Transverse colon (tissue), 4 donors: Measurements from ENCODE around the gene TBC1D10B.

Experiments used
- CTCF ChIP-seq, 5 experiments: fragments of 200-600 bp in 3 of 5; fragments of 450-650 bp in 2 of 5; sonication (generic) in 3 of 5; IDR thresholded peaks; 1 replicate in 2 of 5; 2 replicates in 3 of 5; pipeline ENCODE4 v1.5.1; 2016 to 2017; ENCODE audit warnings: antibody characterized with exemption in 5 of 5, inconsistent platforms in 3 of 5, mild to moderate bottlenecking in 2 of 5, moderate library complexity in 1 of 5
- EP300 ChIP-seq: sonication (generic); formaldehyde crosslinking; IDR thresholded peaks from one replicate; pipeline ENCODE4 v1.6.1; 2017; ENCODE audit warnings: antibody characterized with exemption, low read depth
- POLR2A ChIP-seq: fragments of 450-650 bp; IDR thresholded peaks from one replicate; pipeline ENCODE4 v1.6.1; 2016; ENCODE audit warnings: antibody characterized with exemption, mild to moderate bottlenecking, moderate library complexity
- POLR2AphosphoS5 ChIP-seq, 3 donors: sonication (generic); formaldehyde crosslinking; IDR thresholded peaks; one replicate each; pipeline ENCODE4 v1.6.1; 2016; ENCODE audit warnings: antibody characterized with exemption in 3 of 3

GRCh38 chr16:30406795-30407101 lies 36.5 kb upstream of the TBC1D10B start:
- TF ChIP-seq CTCF (IDR thresholded peaks at IDR 0.05), result no peak
- no peak for TF ChIP-seq POLR2A
- no peak for TF ChIP-seq POLR2AphosphoS5 (IDR thresholded peaks at IDR 0.05)
- TF ChIP-seq EP300, result no peak
